Activated naive CD8-positive, alpha-beta T cell treated with anti-CD3 and anti-CD28 coated beads, Interleukin-2, amount 10 ng/mL, durations not matched to agents 7 days and 5 days (primary cell): Measurements from ENCODE around the gene KCTD11. TPM values are rescaled to one million over a fixed set of nuclear protein-coding genes. Genes with fewer than 3 reads are reported as not detected.

Source experiments
- ATAC-seq: fragments of 150-1000 bp; cut with Tn5 transposase; one replicate; pipeline ENCODE4 v1.10.0; 2021; ENCODE audit warnings: low read depth, moderate library complexity
- POLR2A ChIA-PET: fragments of 350-600 bp; sonication (Branson Sonifier 250); formaldehyde crosslinking; loops from one replicate; lab custom pipeline; 2021; ENCODE audit warnings: antibody characterized with exemption; lab: Charles Lee
- DNase-seq: peaks from one replicate; pipeline ENCODE4 v3.0.0; 2021
- H3K27ac Mint-ChIP-seq: one replicate; pipeline ENCODE4 v1.8.0; 2022; ENCODE audit warnings: mild to moderate bottlenecking, mixed read lengths
- H3K27me3 Mint-ChIP-seq: one replicate; pipeline ENCODE4 v1.8.0; 2022; ENCODE audit warnings: mild to moderate bottlenecking, moderate library complexity, mixed read lengths
- H3K36me3 Mint-ChIP-seq: one replicate; pipeline ENCODE4 v1.8.0; 2021; ENCODE audit warnings: mild to moderate bottlenecking, mixed read lengths
- H3K4me1 Mint-ChIP-seq: one replicate; pipeline ENCODE4 v1.8.0; 2021; ENCODE audit warnings: mixed read lengths
- H3K4me3 Mint-ChIP-seq: one replicate; pipeline ENCODE4 v1.8.0; 2022; ENCODE audit warnings: mild to moderate bottlenecking, moderate library complexity, mixed read lengths
- H3K9me3 Mint-ChIP-seq: one replicate; pipeline ENCODE4 v1.8.0; 2021; ENCODE audit warnings: mixed read lengths
- total RNA-seq, 2 experiments: library from RNA; stranded (reverse); gene quantifications; one replicate each; pipeline ENCODE4 v1.2.3, GENCODE V29; 2021

Gene KCTD11
- total RNA-seq = 1 to 10 TPM; 8.1 to 8.7 TPM

- peak within 1 kb of the TSS; percentile 91 for H3K4me3 Mint-ChIP-seq
- ATAC-seq (peak; percentile 48), DNase-seq (peak; percentile 87)
- H3K27me3 Mint-ChIP-seq = no peaks in the 10 kb centered on the region
- peak within 1 kb of the TSS; percentile 92 for H3K27ac Mint-ChIP-seq
- H3K36me3 Mint-ChIP-seq = peaks cover 15% of the 10 kb centered on the region
- POLR2A ChIA-PET = interaction anchor here (0.6 to 5.2 kb wide), 13 partner anchors 14 to 98 kb away, joined by 3 to 112 read pairs (median 5); partner anchors contain the start of genes ACAP1, NEURL4, SLC2A4 and TMEM102
- peaks cover 34% of the 10 kb centered on the region for H3K4me1 Mint-ChIP-seq
- H3K9me3 Mint-ChIP-seq = no peaks in the 10 kb centered on the region
Measured at GRCh38 chr17:7351665-7352502, at the start of gene KCTD11. Gene KCTD11, plus strand, starts transcription at chr17:7352162.

- H3K9me3 Mint-ChIP-seq = no peaks in the 10 kb centered on the region
- H3K27me3 Mint-ChIP-seq = peaks cover 8% of the 10 kb centered on the region
- H3K36me3 Mint-ChIP-seq = peaks cover 2% of the 10 kb centered on the region
- H3K4me3 Mint-ChIP-seq = no peak overlapping the region
- ATAC-seq = no peak
- DNase-seq = no peak
- H3K4me1 Mint-ChIP-seq = peaks cover 8% of the 10 kb centered on the region
- H3K27ac Mint-ChIP-seq = no peak overlapping the region
- POLR2A ChIA-PET = interaction anchor here (0.7 kb wide), 3 partner anchors 9 to 919 kb away, joined by 3 read pairs; no protein-coding TSS in a partner anchor
Measured at GRCh38 chr17:7304179-7304578, 47.8 kb upstream of the KCTD11 start.

GRCh38 chr17:7306911-7307685, 44.9 kb upstream of the KCTD11 start, which contains the start of gene EIF5A:
Gene EIF5A, plus strand, starts transcription at chr17:7307628. Its CDS starts 2,008 bp downstream, at chr17:7309636.
- no peaks in the 10 kb centered on the region for H3K9me3 Mint-ChIP-seq
- peak within 1 kb of the TSS; percentile 89 for H3K4me3 Mint-ChIP-seq
- H3K4me1 Mint-ChIP-seq = peaks cover 29% of the 10 kb centered on the region
- POLR2A ChIA-PET = interaction anchor here (2.8 kb wide), 1 partner anchor 37 kb away, joined by 11 read pairs; no protein-coding TSS in a partner anchor
- H3K27ac Mint-ChIP-seq = peak within 1 kb of the TSS; percentile 98
- DNase-seq = peak; percentile 99
- ATAC-seq = peak; percentile 81
- H3K36me3 Mint-ChIP-seq = peaks cover 19% of the 10 kb centered on the region
- no peaks in the 10 kb centered on the region for H3K27me3 Mint-ChIP-seq

GRCh38 chr17:7307686-7308624, 44.0 kb upstream of the KCTD11 start:
- Mint-ChIP-seq H3K4me3 (peak overlapping the region; percentile 89), H3K27ac (peak overlapping the region; percentile 98), H3K4me1 (peaks cover 36% of the 10 kb centered on the region), H3K36me3 (peaks cover 25% of the 10 kb centered on the region), H3K9me3 (no peaks in the 10 kb centered on the region), H3K27me3 (no peaks in the 10 kb centered on the region)
- DNase-seq = peak; percentile 71
- peak; percentile 7 for ATAC-seq
- POLR2A ChIA-PET = interaction anchor here (1.0 to 4.3 kb wide), 7 partner anchors 22 to 378 kb away, joined by 4 to 34 read pairs (median 9); partner anchors contain the start of genes ACAP1, MPDU1, NEURL4 and PHF23

GRCh38 chr17:7308625-7309433, 43.1 kb upstream of the KCTD11 start:
- Mint-ChIP-seq H3K9me3 (no peaks in the 10 kb centered on the region), H3K27me3 (no peaks in the 10 kb centered on the region), H3K27ac (peak overlapping the region; percentile 98), H3K4me1 (peaks cover 39% of the 10 kb centered on the region), H3K4me3 (peak overlapping the region; percentile 88), H3K36me3 (peaks cover 28% of the 10 kb centered on the region)
- POLR2A ChIA-PET = interaction anchor here (0.6 to 4.3 kb wide), 8 partner anchors 21 to 900 kb away, joined by 3 to 34 read pairs (median 8); partner anchors contain the start of genes ACAP1, MPDU1, NEURL4 and PHF23
- DNase-seq (peak; percentile 75), ATAC-seq (peak; percentile 6)

- DNase-seq = no peak
- peaks cover 28% of the 10 kb centered on the region for H3K36me3 Mint-ChIP-seq
- ATAC-seq = no peak
- peak overlapping the region; percentile 88 for H3K4me3 Mint-ChIP-seq
- peaks cover 45% of the 10 kb centered on the region for H3K4me1 Mint-ChIP-seq
- H3K9me3 Mint-ChIP-seq = no peaks in the 10 kb centered on the region
- POLR2A ChIA-PET = interaction anchor here (1.1 to 4.3 kb wide), 7 partner anchors 17 to 71 kb away, joined by 3 to 34 read pairs (median 9); partner anchors contain the start of genes ACAP1, NEURL4 and PHF23
- no peaks in the 10 kb centered on the region for H3K27me3 Mint-ChIP-seq
- peak overlapping the region; percentile 98 for H3K27ac Mint-ChIP-seq
Measured at GRCh38 chr17:7309628-7310027, 42.3 kb upstream of the KCTD11 start.

- Mint-ChIP-seq H3K27me3 (no peaks in the 10 kb centered on the region), H3K27ac (peak overlapping the region; percentile 98), H3K36me3 (peaks cover 28% of the 10 kb centered on the region), H3K9me3 (no peaks in the 10 kb centered on the region), H3K4me1 (peaks cover 45% of the 10 kb centered on the region), H3K4me3 (no peak overlapping the region)
- POLR2A ChIA-PET = interaction anchor here (0.7 to 4.3 kb wide), 4 partner anchors 18 to 253 kb away, joined by 4 to 34 read pairs (median 4); partner anchors contain the start of genes ACAP1 and NEURL4
- DNase-seq (no peak), ATAC-seq (no peak)
Measured at GRCh38 chr17:7311110-7311705, 40.8 kb upstream of the KCTD11 start.

GRCh38 chr17:7312432-7313087, 39.4 kb upstream of the KCTD11 start:
- peaks cover 30% of the 10 kb centered on the region for H3K36me3 Mint-ChIP-seq
- peak overlapping the region; percentile 57 for H3K4me3 Mint-ChIP-seq
- no peaks in the 10 kb centered on the region for H3K9me3 Mint-ChIP-seq
- ATAC-seq (no peak), DNase-seq (no peak)
- H3K4me1 Mint-ChIP-seq = peaks cover 42% of the 10 kb centered on the region
- H3K27ac Mint-ChIP-seq = peak overlapping the region; percentile 73
- POLR2A ChIA-PET = interaction anchor here (1.0 to 5.1 kb wide), 7 partner anchors 17 to 70 kb away, joined by 3 to 51 read pairs (median 7); partner anchors contain the start of genes ACAP1, GABARAP, NEURL4 and SLC2A4
- H3K27me3 Mint-ChIP-seq = no peaks in the 10 kb centered on the region

GRCh38 chr17:7313088-7313889, 38.7 kb upstream of the KCTD11 start:
- H3K27me3 Mint-ChIP-seq = no peaks in the 10 kb centered on the region
- peaks cover 30% of the 10 kb centered on the region for H3K36me3 Mint-ChIP-seq
- no peaks in the 10 kb centered on the region for H3K9me3 Mint-ChIP-seq
- peaks cover 42% of the 10 kb centered on the region for H3K4me1 Mint-ChIP-seq
- DNase-seq (no peak), ATAC-seq (no peak)
- POLR2A ChIA-PET = interaction anchor here (0.5 to 5.1 kb wide), 12 partner anchors 9 to 278 kb away, joined by 3 to 51 read pairs (median 7); partner anchors contain the start of genes ACAP1, GABARAP, NEURL4 and POLR2A
- peak overlapping the region; percentile 86 for H3K4me3 Mint-ChIP-seq
- peak overlapping the region; percentile 73 for H3K27ac Mint-ChIP-seq
